ENCODE data around the gene MLLT10.
"Not testable (repeated sequence)": the region's sequence is repeated elsewhere in the genome, so short reads cannot be mapped to it uniquely, and the experiment has no call there.

MLLT10 gene

DNA sequence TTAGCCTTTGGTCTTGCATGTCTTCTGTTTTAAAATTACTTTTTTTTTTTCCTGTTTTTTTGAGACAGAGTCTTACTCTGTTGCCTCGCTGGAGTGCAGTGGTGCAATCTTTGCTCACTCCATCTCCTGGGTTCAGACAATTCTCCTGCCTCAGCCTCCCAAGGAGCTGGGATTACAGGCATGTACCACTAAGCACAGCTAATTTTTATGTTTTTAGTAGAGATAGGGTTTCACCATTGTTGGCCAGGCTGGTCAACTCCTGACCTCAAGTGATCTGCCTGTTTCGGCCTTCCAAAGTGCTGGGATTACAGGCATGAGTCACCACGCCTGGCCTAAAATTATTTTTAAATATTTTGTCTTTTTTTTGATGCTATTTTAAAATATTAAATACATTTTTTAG is 38.5 kb downstream of the MLLT10 start:
- TF ChIP-seq, protein P1, sequence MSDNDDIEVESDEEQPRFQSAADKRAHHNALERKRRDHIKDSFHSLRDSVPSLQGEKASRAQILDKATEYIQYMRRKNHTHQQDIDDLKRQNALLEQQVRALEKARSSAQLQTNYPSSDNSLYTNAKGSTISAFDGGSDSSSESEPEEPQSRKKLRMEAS (IDR thresholded peaks at IDR 0.05; ENCODE audit: low read depth, low read length), result no peak
- TF ChIP-seq POLR2A (IDR thresholded peaks at IDR 0.05; ENCODE audit: extremely low read depth, insufficient read length) (no peak), MYC (IDR thresholded peaks at IDR 0.05; ENCODE audit: low read depth, low read length) (no peak)
- TF ChIP-seq, protein P2, sequence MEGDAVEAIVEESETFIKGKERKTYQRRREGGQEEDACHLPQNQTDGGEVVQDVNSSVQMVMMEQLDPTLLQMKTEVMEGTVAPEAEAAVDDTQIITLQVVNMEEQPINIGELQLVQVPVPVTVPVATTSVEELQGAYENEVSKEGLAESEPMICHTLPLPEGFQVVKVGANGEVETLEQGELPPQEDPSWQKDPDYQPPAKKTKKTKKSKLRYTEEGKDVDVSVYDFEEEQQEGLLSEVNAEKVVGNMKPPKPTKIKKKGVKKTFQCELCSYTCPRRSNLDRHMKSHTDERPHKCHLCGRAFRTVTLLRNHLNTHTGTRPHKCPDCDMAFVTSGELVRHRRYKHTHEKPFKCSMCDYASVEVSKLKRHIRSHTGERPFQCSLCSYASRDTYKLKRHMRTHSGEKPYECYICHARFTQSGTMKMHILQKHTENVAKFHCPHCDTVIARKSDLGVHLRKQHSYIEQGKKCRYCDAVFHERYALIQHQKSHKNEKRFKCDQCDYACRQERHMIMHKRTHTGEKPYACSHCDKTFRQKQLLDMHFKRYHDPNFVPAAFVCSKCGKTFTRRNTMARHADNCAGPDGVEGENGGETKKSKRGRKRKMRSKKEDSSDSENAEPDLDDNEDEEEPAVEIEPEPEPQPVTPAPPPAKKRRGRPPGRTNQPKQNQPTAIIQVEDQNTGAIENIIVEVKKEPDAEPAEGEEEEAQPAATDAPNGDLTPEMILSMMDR (IDR thresholded peaks at IDR 0.05; ENCODE audit: low read depth, low read length), result no peak
- DNase-seq (ENCODE audit: low read depth), result no peak
- H3K4me3 ChIP-seq (ENCODE audit: low read depth, low read length), result no peak overlapping the region

DNA sequence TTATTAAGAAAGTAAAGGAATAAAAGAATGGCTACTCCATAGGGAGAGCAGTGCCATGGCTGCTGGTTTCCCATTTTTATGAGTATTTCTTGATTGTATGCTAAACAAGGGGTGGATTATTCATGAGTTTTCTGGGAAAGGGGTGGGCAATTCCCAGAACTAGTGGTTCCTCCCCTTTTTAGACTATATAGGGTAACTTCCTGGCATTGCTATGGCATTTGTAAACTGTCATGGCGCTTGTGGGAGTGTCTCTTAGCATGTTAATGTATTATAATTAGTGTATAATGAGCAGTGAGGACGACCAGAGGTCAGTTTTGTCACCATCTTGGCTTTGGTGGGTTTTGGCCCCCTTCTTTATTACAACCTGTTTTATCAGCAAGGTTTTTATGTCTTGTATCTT is 40.5 kb downstream of the MLLT10 start:
- DNase-seq (ENCODE audit: low read depth); H3K4me3 ChIP-seq (ENCODE audit: low read depth, low read length): not testable (repeated sequence)

DNA sequence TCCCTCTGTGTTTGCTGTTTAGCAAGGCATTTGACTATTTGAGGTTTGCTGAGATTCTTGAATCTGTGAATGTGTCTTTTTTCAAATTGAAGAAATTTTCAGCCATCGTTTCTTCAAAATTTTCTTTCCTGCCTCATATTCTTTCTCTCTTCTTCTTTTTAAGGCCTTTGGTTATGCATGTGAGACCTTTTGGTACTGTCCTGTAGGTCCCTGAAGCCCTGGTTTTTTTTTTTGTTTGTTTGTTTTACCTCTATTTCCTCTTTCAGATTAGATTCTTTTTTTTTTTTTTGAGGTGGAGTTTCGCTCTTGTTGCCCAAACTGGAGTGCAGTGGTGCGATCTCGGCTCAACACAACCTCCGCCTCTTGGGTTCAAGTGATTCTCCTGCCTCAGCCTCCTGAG is 45.3 kb downstream of the MLLT10 start:
- no peak for TF ChIP-seq MYC (IDR thresholded peaks at IDR 0.05; ENCODE audit: low read depth, low read length)
- no peak for TF ChIP-seq POLR2A (IDR thresholded peaks at IDR 0.05; ENCODE audit: extremely low read depth, insufficient read length)
- no peak overlapping the region for H3K4me3 ChIP-seq (ENCODE audit: low read depth, low read length)
- DNase-seq (ENCODE audit: low read depth), result no peak

DNA sequence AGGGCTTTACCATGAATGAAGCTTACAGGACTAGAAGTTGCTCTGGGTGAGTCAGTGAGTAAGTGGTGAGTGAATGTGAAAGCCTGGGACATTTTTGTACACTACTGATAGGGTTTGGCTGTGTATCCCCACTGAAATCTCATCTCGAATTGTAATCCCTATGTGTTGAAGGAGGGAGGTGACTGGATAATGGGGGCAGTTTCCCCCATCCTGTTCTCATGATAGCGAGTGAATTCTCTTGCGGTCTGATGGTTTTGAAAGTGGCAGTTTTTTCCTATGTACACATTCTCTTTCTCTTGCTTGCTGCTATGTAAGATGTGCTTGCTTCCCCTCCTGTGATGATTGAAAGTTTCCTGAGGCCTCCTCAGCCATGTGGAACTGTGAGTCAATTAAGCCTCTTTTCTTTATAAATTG is 47.4 kb downstream of the MLLT10 start:
- not testable (repeated sequence) for DNase-seq (ENCODE audit: low read depth); H3K4me3 ChIP-seq (ENCODE audit: low read depth, low read length)

DNA sequence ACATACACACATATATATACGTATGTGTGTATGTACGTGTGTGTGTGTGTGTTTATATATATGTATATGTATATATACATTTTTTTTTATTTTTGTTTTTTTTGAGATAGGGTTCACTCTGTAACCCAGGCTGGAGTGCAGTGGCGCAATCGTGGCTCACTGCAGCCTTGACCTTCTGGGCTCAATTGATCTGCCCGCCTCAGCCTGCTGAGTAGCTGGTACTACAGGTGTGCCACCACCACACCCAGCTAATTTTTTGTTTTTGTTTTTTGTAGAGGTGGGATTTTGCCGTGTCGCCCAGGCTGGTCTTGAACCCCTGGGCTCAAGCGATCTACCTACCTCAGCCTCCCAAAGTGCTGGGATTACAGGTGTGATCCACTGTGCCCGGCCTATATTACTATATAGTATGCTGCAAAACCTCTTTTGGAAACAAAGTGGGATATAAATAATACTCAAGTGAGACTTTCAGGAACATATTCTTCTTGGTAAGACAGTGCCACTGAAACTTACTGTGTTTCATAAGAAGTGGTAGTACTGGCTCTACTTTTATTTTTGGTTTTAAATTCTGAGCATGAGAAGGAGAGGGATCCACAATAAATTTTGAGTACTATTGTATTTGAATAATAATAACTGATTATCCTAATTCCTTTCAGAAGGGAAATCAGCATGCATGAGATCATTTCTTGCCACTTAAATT is 51.0 kb downstream of the MLLT10 start:
- no peak for DNase-seq (ENCODE audit: low read depth)
- TF ChIP-seq POLR2A (IDR thresholded peaks at IDR 0.05; ENCODE audit: extremely low read depth, insufficient read length), result no peak
- TF ChIP-seq, protein P2 (IDR thresholded peaks at IDR 0.05; ENCODE audit: low read depth, low read length), result no peak
- TF ChIP-seq, protein P1 (IDR thresholded peaks at IDR 0.05; ENCODE audit: low read depth, low read length), result no peak
- no peak for TF ChIP-seq MYC (IDR thresholded peaks at IDR 0.05; ENCODE audit: low read depth, low read length)
- no peak overlapping the region for H3K4me3 ChIP-seq (ENCODE audit: low read depth, low read length)

DNA sequence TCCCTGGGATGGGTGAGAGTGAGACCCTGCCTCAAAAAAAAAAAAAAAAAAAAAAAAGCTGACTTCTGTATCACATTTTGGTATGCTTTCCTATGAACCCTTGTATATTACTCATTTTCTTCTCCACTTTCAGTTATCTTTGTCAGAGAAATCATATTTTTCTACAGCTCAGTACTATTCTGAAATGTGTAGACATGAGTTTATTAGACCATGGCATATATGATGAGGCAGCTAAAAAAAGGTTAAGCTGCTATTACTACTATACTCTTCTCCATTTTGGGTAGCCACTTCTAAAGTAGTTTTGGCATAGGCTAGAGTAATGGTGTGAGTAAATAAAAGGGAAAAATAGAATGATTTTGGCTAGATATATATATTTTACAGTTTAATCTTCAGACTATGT is 53.4 kb downstream of the MLLT10 start:
- no peak for DNase-seq (ENCODE audit: low read depth)
- TF ChIP-seq POLR2A (IDR thresholded peaks at IDR 0.05; ENCODE audit: extremely low read depth, insufficient read length) (no peak), MYC (IDR thresholded peaks at IDR 0.05; ENCODE audit: low read depth, low read length) (no peak)
- TF ChIP-seq, protein P1 (IDR thresholded peaks at IDR 0.05; ENCODE audit: low read depth, low read length), result no peak
- TF ChIP-seq, protein P2 (IDR thresholded peaks at IDR 0.05; ENCODE audit: low read depth, low read length), result no peak

DNA sequence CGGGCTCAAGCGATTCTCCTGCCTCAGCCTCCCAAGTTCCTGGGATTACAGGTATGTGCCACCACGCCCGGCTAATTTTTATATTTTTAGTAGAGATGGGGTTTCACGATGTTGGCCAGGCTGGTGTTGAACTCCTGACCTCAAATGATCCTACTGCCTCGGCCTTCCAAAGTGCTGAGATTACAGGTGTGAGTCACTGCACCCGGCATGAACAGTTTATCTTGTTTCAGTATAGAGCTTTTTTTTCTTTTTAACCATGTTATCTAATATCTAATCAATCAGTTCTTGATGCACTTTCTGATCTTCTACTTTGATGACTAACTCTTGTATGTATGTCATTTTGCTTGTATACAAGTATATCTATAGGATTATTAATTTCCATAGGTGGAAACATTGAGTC is 54.1 kb downstream of the MLLT10 start:
- H3K4me3 ChIP-seq (ENCODE audit: low read depth, low read length); DNase-seq (ENCODE audit: low read depth): not testable (repeated sequence)

More for the DNA sequence above, 53.4 kb downstream of the MLLT10 start:
- H3K4me3 ChIP-seq (ENCODE audit: low read depth, low read length), result no peak overlapping the region

DNA sequence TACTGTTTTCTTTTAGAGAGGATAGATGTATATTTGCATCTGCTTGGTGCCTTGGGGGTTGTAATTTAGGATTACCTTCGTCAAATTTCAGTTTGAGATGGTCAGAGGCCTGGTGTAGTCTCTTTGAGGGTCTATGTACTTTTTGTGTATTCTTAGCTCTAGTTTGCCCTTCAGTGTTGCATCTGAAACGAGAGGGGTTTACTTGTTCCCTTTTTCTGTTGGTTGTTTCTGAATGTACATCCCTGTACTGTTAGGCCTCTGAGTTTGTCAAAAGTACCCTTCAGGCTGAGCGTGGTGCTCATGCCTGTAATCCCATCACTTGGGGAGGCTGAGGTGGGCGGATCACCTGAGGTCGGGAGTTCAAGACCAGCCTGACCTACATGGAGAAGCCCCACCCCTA is 60.0 kb downstream of the MLLT10 start:
- TF ChIP-seq, protein P1 (IDR thresholded peaks at IDR 0.05; ENCODE audit: low read depth, low read length), result no peak
- TF ChIP-seq MYC (IDR thresholded peaks at IDR 0.05; ENCODE audit: low read depth, low read length) (no peak), POLR2A (IDR thresholded peaks at IDR 0.05; ENCODE audit: extremely low read depth, insufficient read length) (no peak)
- TF ChIP-seq, protein P2 (IDR thresholded peaks at IDR 0.05; ENCODE audit: low read depth, low read length), result no peak
- H3K4me3 ChIP-seq (ENCODE audit: low read depth, low read length), result no peak overlapping the region
- no peak for DNase-seq (ENCODE audit: low read depth)

Data from NB4 (cell line).